ENCODE data around the gene ADGRD1. TPM values are rescaled to one million over a fixed set of nuclear protein-coding genes. Genes with fewer than 3 reads are reported as not detected.

Gene ADGRD1
- total and polyA plus RNA-seq, 2 donors = 0.94 to 2.1 TPM

DNA sequence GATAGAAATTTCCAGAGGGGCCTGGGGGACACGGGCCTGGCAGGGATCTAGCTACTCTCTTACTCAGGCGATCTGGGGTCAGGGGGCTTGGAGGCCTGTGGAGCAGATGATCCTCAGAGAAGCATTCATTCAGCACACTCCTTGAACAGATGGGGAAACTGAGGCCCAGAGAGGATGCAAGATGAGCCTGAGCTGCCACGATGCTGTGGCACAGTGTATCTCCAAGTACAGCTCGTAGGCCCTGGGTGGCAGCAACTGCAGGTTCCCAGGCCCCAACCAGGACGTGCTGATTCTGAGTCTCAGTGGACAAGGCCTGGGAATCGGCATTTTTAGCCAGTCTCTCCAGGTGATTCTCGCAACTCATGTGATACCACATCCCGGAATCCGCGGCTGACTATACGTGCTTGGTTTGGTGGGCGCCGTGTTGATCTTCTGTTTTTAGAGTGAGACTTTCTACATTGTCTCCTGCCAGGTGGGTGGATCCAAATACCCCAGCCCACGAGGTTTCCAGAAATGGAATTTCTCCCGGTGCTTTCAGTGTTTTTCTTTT lies 22.5 kb downstream of the ADGRD1 start:
- Histone ChIP-seq H3K4me3 (ENCODE audit: low read length in 2 of 2) (no peak overlapping the region), H3K27me3 (ENCODE audit: control insufficient read depth in 2 of 2, insufficient read depth in 1 of 2, low read length in 1 of 2) (peaks cover 0 to 4% of the 10 kb centered on the region in 2 donors), H3K9me3 (ENCODE audit: control insufficient read depth in 2 of 2, insufficient read depth in 1 of 2, low read length in 1 of 2) (no peaks in the 10 kb centered on the region), H3K36me3 (ENCODE audit: control insufficient read depth in 2 of 2, insufficient read depth in 2 of 2, low read length in 1 of 2) (no peaks in the 10 kb centered on the region), H3K27ac (ENCODE audit: low read depth in 1 of 2, low read length in 1 of 2) (no peak overlapping the region), H3K4me1 (ENCODE audit: control insufficient read depth in 2 of 2, insufficient read depth in 2 of 2, low read length in 2 of 2) (peaks cover 0 to 4% of the 10 kb centered on the region in 2 donors)
- no peak for DNase-seq (ENCODE audit: low read depth in 6 of 9, low spot score in 9 of 9)
- 91% methylated on average over 15 of the region's 15 CpGs for WGBS

GRCh38 chr12:130977046-130977742 lies 23.5 kb downstream of the ADGRD1 start:
- Histone ChIP-seq H3K27me3 (ENCODE audit: control insufficient read depth in 2 of 2, insufficient read depth in 1 of 2, low read length in 1 of 2) (peaks cover 0 to 4% of the 10 kb centered on the region in 2 donors), H3K27ac (ENCODE audit: low read depth in 1 of 2, low read length in 1 of 2) (no peak overlapping the region), H3K4me3 (ENCODE audit: low read length in 2 of 2) (no peak overlapping the region), H3K36me3 (ENCODE audit: control insufficient read depth in 2 of 2, insufficient read depth in 2 of 2, low read length in 1 of 2) (no peaks in the 10 kb centered on the region), H3K4me1 (ENCODE audit: control insufficient read depth in 2 of 2, insufficient read depth in 2 of 2, low read length in 2 of 2) (peaks cover 0 to 4% of the 10 kb centered on the region in 2 donors), H3K9me3 (ENCODE audit: control insufficient read depth in 2 of 2, insufficient read depth in 1 of 2, low read length in 1 of 2) (no peaks in the 10 kb centered on the region)
- no peak for DNase-seq (ENCODE audit: low read depth in 6 of 9, low spot score in 9 of 9)
- WGBS = 95% methylated on average over 17 of the region's 17 CpGs

DNA sequence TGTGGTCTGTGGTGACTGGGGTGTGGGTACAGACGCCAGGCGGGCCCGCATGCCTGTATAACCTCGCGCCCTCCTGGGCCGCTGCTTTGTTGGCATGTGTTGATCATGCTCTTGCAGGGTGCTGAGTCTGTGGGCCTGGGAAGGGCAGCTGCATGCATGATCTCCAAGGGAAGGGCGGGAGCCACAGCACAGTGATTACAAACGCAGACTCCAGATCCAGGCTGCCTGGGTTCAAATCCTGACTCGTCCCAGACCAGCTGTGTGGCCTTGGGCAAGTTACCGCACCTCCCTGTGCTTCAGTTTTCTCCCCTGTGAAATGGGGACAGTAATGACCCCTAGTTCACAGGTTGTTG lies 24.0 kb downstream of the ADGRD1 start:
- 94% methylated on average over 10 of the region's 10 CpGs for WGBS
- H3K36me3 ChIP-seq (ENCODE audit: control insufficient read depth in 2 of 2, insufficient read depth in 2 of 2, low read length in 1 of 2) = no peaks in the 10 kb centered on the region
- H3K4me1 ChIP-seq (ENCODE audit: control insufficient read depth in 2 of 2, insufficient read depth in 2 of 2, low read length in 2 of 2) = peaks cover 0 to 4% of the 10 kb centered on the region in 2 donors
- H3K27me3 ChIP-seq (ENCODE audit: control insufficient read depth in 2 of 2, insufficient read depth in 1 of 2, low read length in 1 of 2) = peaks cover 0 to 4% of the 10 kb centered on the region in 2 donors
- DNase-seq (ENCODE audit: low read depth in 6 of 9, low spot score in 9 of 9) = no peak
- no peaks in the 10 kb centered on the region for H3K9me3 ChIP-seq (ENCODE audit: control insufficient read depth in 2 of 2, insufficient read depth in 1 of 2, low read length in 1 of 2)
- H3K27ac ChIP-seq (ENCODE audit: low read depth in 1 of 2, low read length in 1 of 2) = no peak overlapping the region
- H3K4me3 ChIP-seq (ENCODE audit: low read length in 2 of 2) = no peak overlapping the region

DNA sequence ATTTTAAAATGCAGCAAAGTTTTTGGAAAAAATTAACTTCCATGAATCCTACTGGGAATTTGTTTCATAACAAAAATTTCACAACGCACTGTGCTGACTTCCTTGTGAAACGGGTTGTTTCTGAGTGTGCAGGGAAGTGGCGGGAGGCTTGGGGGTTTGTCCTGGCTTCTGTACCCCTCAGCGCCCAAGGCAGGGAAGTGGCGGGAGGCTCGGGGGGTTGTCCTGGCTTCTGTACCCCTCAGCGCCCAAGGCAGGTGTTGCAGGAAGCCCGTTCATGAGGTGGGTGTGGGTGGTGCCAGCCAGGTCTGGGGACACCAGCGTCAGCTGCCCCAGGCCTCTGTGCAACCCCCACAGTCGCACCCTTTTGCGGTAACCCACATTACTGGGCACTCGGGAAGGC lies 25.1 kb downstream of the ADGRD1 start:
- no peak for DNase-seq (ENCODE audit: low read depth in 6 of 9, low spot score in 9 of 9)
- 90% methylated on average over 12 of the region's 12 CpGs for WGBS

DNA sequence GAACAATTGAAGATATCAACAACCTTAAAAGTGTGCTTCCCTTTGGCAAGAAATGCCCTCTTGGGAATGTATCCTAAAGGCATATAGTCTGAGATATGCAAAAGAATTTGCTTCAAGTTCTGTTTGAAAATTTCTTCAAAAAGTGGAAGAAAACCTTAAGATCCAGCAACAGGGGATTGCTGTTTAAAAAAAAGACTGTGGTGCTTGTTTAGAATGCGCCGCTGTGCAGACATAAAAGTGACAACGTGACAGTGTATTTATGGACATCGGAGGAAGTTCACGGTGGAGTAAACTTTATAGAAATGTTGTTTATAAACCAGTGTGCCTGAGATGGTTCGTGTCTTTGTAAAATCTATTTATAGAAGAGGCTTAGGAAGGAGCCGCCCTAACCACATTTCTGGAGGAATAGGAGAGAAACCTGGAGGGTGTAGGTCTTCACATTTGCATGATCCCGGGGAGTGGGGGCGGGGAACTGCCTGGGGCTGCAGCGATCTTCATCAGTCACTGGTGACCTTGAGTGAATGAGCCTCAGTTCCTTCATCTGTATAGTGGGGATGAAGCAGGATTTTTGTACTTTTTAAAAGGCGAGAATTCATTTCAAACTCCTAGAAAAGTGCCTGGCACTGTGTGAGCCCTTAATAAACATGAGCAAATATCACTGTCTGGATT lies 27.5 kb downstream of the ADGRD1 start:
- no peaks in the 10 kb centered on the region for H3K9me3 ChIP-seq (ENCODE audit: control insufficient read depth in 2 of 2, insufficient read depth in 1 of 2, low read length in 1 of 2)
- peaks cover 0 to 4% of the 10 kb centered on the region in 2 donors for H3K4me1 ChIP-seq (ENCODE audit: control insufficient read depth in 2 of 2, insufficient read depth in 2 of 2, low read length in 2 of 2)
- 34% methylated on average over 11 of the region's 11 CpGs for WGBS
- no peaks in the 10 kb centered on the region for H3K36me3 ChIP-seq (ENCODE audit: control insufficient read depth in 2 of 2, insufficient read depth in 2 of 2, low read length in 1 of 2)
- no peak for DNase-seq (ENCODE audit: low read depth in 6 of 9, low spot score in 9 of 9)
- H3K27me3 ChIP-seq (ENCODE audit: control insufficient read depth in 2 of 2, insufficient read depth in 1 of 2, low read length in 1 of 2) = peaks cover 0 to 4% of the 10 kb centered on the region in 2 donors
- H3K27ac ChIP-seq (ENCODE audit: low read depth in 1 of 2, low read length in 1 of 2) = no peak overlapping the region
- H3K4me3 ChIP-seq (ENCODE audit: low read length in 2 of 2) = no peak overlapping the region

More for the DNA sequence above, 25.1 kb downstream of the ADGRD1 start:
- no peaks in the 10 kb centered on the region for H3K9me3 ChIP-seq (ENCODE audit: control insufficient read depth in 2 of 2, insufficient read depth in 1 of 2, low read length in 1 of 2)
- H3K36me3 ChIP-seq (ENCODE audit: control insufficient read depth in 2 of 2, insufficient read depth in 2 of 2, low read length in 1 of 2) = no peaks in the 10 kb centered on the region
- peaks cover 0 to 4% of the 10 kb centered on the region in 2 donors for H3K4me1 ChIP-seq (ENCODE audit: control insufficient read depth in 2 of 2, insufficient read depth in 2 of 2, low read length in 2 of 2)
- no peak overlapping the region for H3K4me3 ChIP-seq (ENCODE audit: low read length in 2 of 2)
- no peak overlapping the region for H3K27ac ChIP-seq (ENCODE audit: low read depth in 1 of 2, low read length in 1 of 2)
- H3K27me3 ChIP-seq (ENCODE audit: control insufficient read depth in 2 of 2, insufficient read depth in 1 of 2, low read length in 1 of 2) = peaks cover 0 to 4% of the 10 kb centered on the region in 2 donors

GRCh38 chr12:130981911-130982310 lies 28.2 kb downstream of the ADGRD1 start:
- no peak for DNase-seq (ENCODE audit: low read depth in 6 of 9, low spot score in 9 of 9)
- peaks cover 0 to 4% of the 10 kb centered on the region in 2 donors for H3K27me3 ChIP-seq (ENCODE audit: control insufficient read depth in 2 of 2, insufficient read depth in 1 of 2, low read length in 1 of 2)
- H3K4me3 ChIP-seq (ENCODE audit: low read length in 2 of 2) = no peak overlapping the region
- WGBS = 93% methylated on average over 12 of the region's 12 CpGs
- H3K9me3 ChIP-seq (ENCODE audit: control insufficient read depth in 2 of 2, insufficient read depth in 1 of 2, low read length in 1 of 2) = no peaks in the 10 kb centered on the region
- H3K36me3 ChIP-seq (ENCODE audit: control insufficient read depth in 2 of 2, insufficient read depth in 2 of 2, low read length in 1 of 2) = no peaks in the 10 kb centered on the region
- H3K27ac ChIP-seq (ENCODE audit: low read depth in 1 of 2, low read length in 1 of 2) = no peak overlapping the region
- H3K4me1 ChIP-seq (ENCODE audit: control insufficient read depth in 2 of 2, insufficient read depth in 2 of 2, low read length in 2 of 2) = peaks cover 0 to 4% of the 10 kb centered on the region in 2 donors

GRCh38 chr12:130982565-130983225 lies 29.0 kb downstream of the ADGRD1 start:
- DNase-seq (ENCODE audit: low read depth in 6 of 9, low spot score in 9 of 9) = no peak
- Histone ChIP-seq H3K4me3 (ENCODE audit: low read length in 2 of 2) (no peak overlapping the region), H3K36me3 (ENCODE audit: control insufficient read depth in 2 of 2, insufficient read depth in 2 of 2, low read length in 1 of 2) (no peaks in the 10 kb centered on the region), H3K4me1 (ENCODE audit: control insufficient read depth in 2 of 2, insufficient read depth in 2 of 2, low read length in 2 of 2) (peaks cover 0 to 4% of the 10 kb centered on the region in 2 donors), H3K9me3 (ENCODE audit: control insufficient read depth in 2 of 2, insufficient read depth in 1 of 2, low read length in 1 of 2) (no peaks in the 10 kb centered on the region), H3K27ac (ENCODE audit: low read depth in 1 of 2, low read length in 1 of 2) (no peak overlapping the region), H3K27me3 (ENCODE audit: control insufficient read depth in 2 of 2, insufficient read depth in 1 of 2, low read length in 1 of 2) (peaks cover 0 to 4% of the 10 kb centered on the region in 2 donors)
- 65% methylated on average over 11 of the region's 11 CpGs for WGBS

- WGBS = 76% methylated on average over 7 of the region's 7 CpGs
- Histone ChIP-seq H3K27me3 (ENCODE audit: control insufficient read depth in 2 of 2, insufficient read depth in 1 of 2, low read length in 1 of 2) (peaks cover 0 to 4% of the 10 kb centered on the region in 2 donors), H3K4me1 (ENCODE audit: control insufficient read depth in 2 of 2, insufficient read depth in 2 of 2, low read length in 2 of 2) (peaks cover 0 to 4% of the 10 kb centered on the region in 2 donors), H3K27ac (ENCODE audit: low read depth in 1 of 2, low read length in 1 of 2) (no peak overlapping the region), H3K4me3 (ENCODE audit: low read length in 2 of 2) (no peak overlapping the region), H3K9me3 (ENCODE audit: control insufficient read depth in 2 of 2, insufficient read depth in 1 of 2, low read length in 1 of 2) (no peaks in the 10 kb centered on the region), H3K36me3 (ENCODE audit: control insufficient read depth in 2 of 2, insufficient read depth in 2 of 2, low read length in 1 of 2) (no peaks in the 10 kb centered on the region)
- DNase-seq (ENCODE audit: low read depth in 6 of 9, low spot score in 9 of 9) = no peak
These were observed 29.8 kb downstream of the ADGRD1 start for GRCh38 chr12:130983328-130984017.
